Endothelial cell of umbilical vein (primary cell): ENCODE results near the gene RRP15. TPM values are rescaled to one million over a fixed set of nuclear protein-coding genes. Genes with fewer than 3 reads are reported as not detected.

Experiments
- BruUV-seq: library from RNA; stranded (reverse); fragments of 400-500 nt; replicated peaks from 2 replicates; lab custom pipeline; 2021; lab: Mats Ljungman, UMichigan
- CTCF ChIA-PET: fragments of 300-600, 350-600 bp; sonication (Branson Sonifier 250); formaldehyde crosslinking; loops from one replicate; lab custom pipeline; 2021; ENCODE audit warnings: antibody characterized with exemption, inconsistent platforms; lab: Charles Lee
- POLR2A ChIA-PET: fragments of 300-600, 350-600 bp; sonication (Branson Sonifier 250); formaldehyde crosslinking; loops from one replicate; lab custom pipeline; 2021; ENCODE audit warnings: antibody characterized with exemption, inconsistent platforms; lab: Charles Lee
- DNase-seq: peaks from one replicate; pipeline ENCODE4 v3.0.0-alpha.2; 2011; ENCODE audit warnings: low read depth, low spot score
- FAIRE-seq: peaks from 2 replicates; lab custom pipeline; 2011; peaks lifted over from hg19 to GRCh38; lab: Jason Lieb, UNC
- H2AFZ ChIP-seq: 2 replicates; pipeline ENCODE4 v1.6.0; 2012; ENCODE audit warnings: low read depth, low read length, control low read depth, inconsistent platforms
- H3K27ac ChIP-seq: 2 replicates; pipeline ENCODE4 v1.5.1; 2011; ENCODE audit warnings: low read depth, mild to moderate bottlenecking, control low read depth, low read length, moderate library complexity; ENCODE audit not compliant: insufficient read depth
- H3K27me3 ChIP-seq, 2 experiments: 2 replicates each; pipeline versions ENCODE4 v1.6.0 to v1.6.1; 2011; ENCODE audit warnings: low read length in 2 of 2, mixed read lengths in 1 of 2; ENCODE audit not compliant: control insufficient read depth in 2 of 2, insufficient read depth in 2 of 2
- H3K36me3 ChIP-seq, 2 experiments: 2 replicates in 1 of 2; 3 replicates in 1 of 2; pipeline ENCODE4 v1.5.1; 2011; ENCODE audit warnings: low read length in 2 of 2, mild to moderate bottlenecking in 1 of 2, moderate library complexity in 1 of 2; ENCODE audit not compliant: control insufficient read depth in 2 of 2, insufficient read depth in 2 of 2; ENCODE audit errors: extremely low read depth in 1 of 2
- H3K4me1 ChIP-seq: 3 replicates; pipeline ENCODE4 v1.5.1; 2011; ENCODE audit warnings: mild to moderate bottlenecking, low read length; ENCODE audit not compliant: control insufficient read depth, insufficient read depth; ENCODE audit errors: extremely low read depth
- H3K4me2 ChIP-seq: 2 replicates; pipeline ENCODE4 v1.6.1; 2011; ENCODE audit warnings: low read length, control low read depth, mixed read lengths; ENCODE audit not compliant: insufficient read depth
- H3K4me3 ChIP-seq, 3 experiments: fragments of 200-600 bp in 1 of 3; sonication (generic), shearing (Covaris generic) in 1 of 3; replicated peaks in 1 of 3; 2 replicates each; pipeline ENCODE4 v1.5.1; 2011 to 2016; ENCODE audit warnings: control low read depth in 3 of 3, low read length in 3 of 3, mild to moderate bottlenecking in 2 of 3, inconsistent platforms in 1 of 3, low read depth in 1 of 3, moderate library complexity in 1 of 3; ENCODE audit not compliant: insufficient read depth in 1 of 3
- H3K79me2 ChIP-seq: 2 replicates; pipeline ENCODE4 v1.6.0; 2012; ENCODE audit warnings: low read length, inconsistent platforms; ENCODE audit not compliant: control insufficient read depth, insufficient read depth
- H3K9ac ChIP-seq: replicated peaks from 2 replicates; pipeline ENCODE3; 2011; ENCODE audit warnings: low read length, control low read depth; ENCODE audit not compliant: insufficient read depth; ENCODE audit errors: extremely low read depth
- H3K9me1 ChIP-seq: replicated peaks from 3 replicates; pipeline ENCODE4 v1.6.0; 2011; ENCODE audit warnings: mild to moderate bottlenecking, low read length; ENCODE audit not compliant: control insufficient read depth, insufficient read depth; ENCODE audit errors: extremely low read depth
- H3K9me3 ChIP-seq: replicated peaks from 2 replicates; pipeline ENCODE4 v1.5.1; 2012; ENCODE audit warnings: low read length, inconsistent platforms; ENCODE audit not compliant: control insufficient read depth, insufficient read depth
- H4K20me1 ChIP-seq: replicated peaks from 2 replicates; pipeline ENCODE3; 2011; ENCODE audit warnings: mild to moderate bottlenecking, low read length; ENCODE audit not compliant: control insufficient read depth, insufficient read depth; ENCODE audit errors: extremely low read depth
- CTCF ChIP-seq, 2 donors: IDR thresholded peaks; 1 replicate in 1 of 2; 2 replicates in 1 of 2; pipeline ENCODE4 v1.5.1; 2011; ENCODE audit warnings: low read length in 2 of 2, mild to moderate bottlenecking in 2 of 2, moderate library complexity in 2 of 2, control low read depth in 1 of 2, inconsistent platforms in 1 of 2, low read depth in 1 of 2; ENCODE audit not compliant: insufficient read depth in 1 of 2; ENCODE audit errors: extremely low read depth in 1 of 2
- FOS ChIP-seq: IDR thresholded peaks from 2 replicates; pipeline ENCODE4 v1.6.1; 2011; ENCODE audit warnings: mild to moderate bottlenecking, low read length, moderate library complexity, borderline replicate concordance; ENCODE audit not compliant: insufficient read depth
- GATA2 ChIP-seq: IDR thresholded peaks from 2 replicates; pipeline ENCODE4 v1.7.0; 2011; ENCODE audit warnings: low read depth, mild to moderate bottlenecking, moderate library complexity, mixed read lengths, low read length; ENCODE audit not compliant: insufficient read length, insufficient read depth
- MYC ChIP-seq: IDR thresholded peaks from one replicate; pipeline ENCODE4 v1.6.1; 2011; ENCODE audit warnings: mild to moderate bottlenecking, low read depth, low read length
- dilution Hi-C: fragments of 300-500 bp; cut with MboI; formaldehyde crosslinking; loops from one replicate; pipeline ENCODE4 v1.15.0; 2019; ENCODE audit warnings: low sequenced_read_pairs; ENCODE audit not compliant: extremely low pct_ligation_motif_present
- intact Hi-C: fragments of 100-400 bp; cut with micrococcal nuclease; formaldehyde crosslinking; loops from one replicate; pipeline ENCODE4 v1.10.0; 2022
- polyA plus RNA-seq, 4 experiments: library from polyadenylated mRNA; depleted of rRNA in 3 of 4; stranded (reverse) in 3 of 4; unstranded in 1 of 4; fragments of >200 nt; gene quantifications; 2 replicates each; pipeline versions ENCODE4 v1.2.1 to v1.2.3, GENCODE V29; 2011 to 2012; ENCODE audit warnings: missing spikeins in 1 of 4
- total RNA-seq: library from RNA; stranded (reverse); gene quantifications from 2 replicates; pipeline ENCODE4 v1.2.3, GENCODE V29; 2021

Gene RRP15
- total and polyA plus RNA-seq, 2 donors (not counting 3 experiments of a cell fraction or from before 2014, with no cell fraction given): 1.0 to 17.3 TPM

- FAIRE-seq (no peak), DNase-seq (peak; percentile 6)
- H3K9ac ChIP-seq: no peak overlapping the region
- no peaks in the 10 kb centered on the region for H3K9me1 ChIP-seq
- H3K4me3 ChIP-seq: no peak overlapping the region
- ChIA-PET CTCF (interaction anchor here (0.6 to 3.8 kb wide), 10 partner anchors 9 to 1269 kb away, joined by 3 to 52 read pairs (median 6); partner anchors contain the start of gene RRP15), POLR2A (no interaction called here)
- no TSS peak for BruUV-seq
- H4K20me1 ChIP-seq: no peaks in the 10 kb centered on the region
- dilution Hi-C loops: no loop called here
- intact Hi-C loops: loop anchor here (2.0 kb wide), 1 partner anchor 1362 kb away; no protein-coding TSS in a partner anchor
- H3K79me2 ChIP-seq: peaks cover 9% of the 10 kb centered on the region
- TF ChIP-seq CTCF (IDR thresholded peaks at IDR 0.05; ENCODE audit: extremely low read depth in 1 of 2, insufficient read depth in 1 of 2, low read depth in 1 of 2, low read length in 2 of 2): no peak
- H3K4me1 ChIP-seq: no peaks in the 10 kb centered on the region
- no peak overlapping the region for H3K27ac ChIP-seq
- H3K27me3 ChIP-seq: no peaks in the 10 kb centered on the region
- H3K9me3 ChIP-seq: no peaks in the 10 kb centered on the region
- H3K4me2 ChIP-seq: no peak overlapping the region
- H2AFZ ChIP-seq: no peak overlapping the region
- no peaks in the 10 kb centered on the region for H3K36me3 ChIP-seq
Measured at GRCh38 chr1:218298398-218298797, 13.3 kb downstream of the RRP15 start.

GRCh38 chr1:218299416-218299815 lies 14.3 kb downstream of the RRP15 start:
- Histone ChIP-seq H3K79me2 (peaks cover 7% of the 10 kb centered on the region), H3K36me3 (no peaks in the 10 kb centered on the region), H3K27ac (no peak overlapping the region), H3K4me2 (no peak overlapping the region), H2AFZ (no peak overlapping the region), H4K20me1 (no peaks in the 10 kb centered on the region), H3K4me3 (no peak overlapping the region), H3K9ac (no peak overlapping the region), H3K4me1 (no peaks in the 10 kb centered on the region), H3K9me1 (no peaks in the 10 kb centered on the region), H3K27me3 (no peaks in the 10 kb centered on the region), H3K9me3 (no peaks in the 10 kb centered on the region)
- peak; percentile 27 to 39 for TF ChIP-seq CTCF (IDR thresholded peaks at IDR 0.05; ENCODE audit: extremely low read depth in 1 of 2, insufficient read depth in 1 of 2, low read depth in 1 of 2, low read length in 2 of 2)
- no peak for TF ChIP-seq MYC
- TF ChIP-seq FOS: no peak
- TF ChIP-seq GATA2: no peak
- POLR2A ChIA-PET: interaction anchor here (0.6 kb wide), 1 partner anchor 340 kb away, joined by 3 read pairs; no protein-coding TSS in a partner anchor
- CTCF ChIA-PET: interaction anchor here (0.6 to 3.8 kb wide), 38 partner anchors 8 to 1791 kb away, joined by 3 to 52 read pairs (median 5); partner anchors contain the start of genes BPNT1, RRP15 and TGFB2
- FAIRE-seq (peak; percentile 28), DNase-seq (peak; percentile 61)
- intact Hi-C loops: loop anchor here (1.0 to 2.0 kb wide), 2 partner anchors 768 to 1361 kb away; no protein-coding TSS in a partner anchor
- dilution Hi-C loops: no loop called here
- BruUV-seq: no TSS peak
